ENCODE results near the gene TMEM236.
"Not testable (repeated sequence)": the region's sequence is repeated elsewhere in the genome, so short reads cannot be mapped to it uniquely, and the experiment has no call there.

Gene TMEM236, protein sequence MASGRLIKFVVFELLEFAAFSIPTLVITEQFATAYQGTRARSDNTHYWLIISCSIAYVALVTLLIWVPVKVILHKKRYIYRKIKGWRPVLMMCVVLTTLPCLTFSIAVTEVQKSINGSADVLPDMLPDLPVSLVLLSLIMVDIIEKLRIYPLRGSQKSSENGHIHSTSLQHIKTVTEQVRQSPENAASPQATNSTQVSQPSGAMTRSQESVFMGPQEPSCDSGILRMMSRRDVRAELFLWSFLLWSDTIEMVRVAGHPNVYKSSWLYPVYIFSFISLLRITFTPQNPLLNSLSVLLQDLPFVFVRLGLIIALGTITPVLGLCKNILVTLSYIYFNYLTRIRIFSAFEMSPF

GRCh38 chr10:17751781-17752445, at the start of gene TMEM236:
Gene TMEM236 (plus strand): TSS chr10:17752201. CDS start chr10:17752296, 95 bp downstream.
- no peak for DNase-seq

GRCh38 chr10:17703706-17704105, 48.3 kb upstream of the TMEM236 start:
- DNase-seq = no peak

DNA sequence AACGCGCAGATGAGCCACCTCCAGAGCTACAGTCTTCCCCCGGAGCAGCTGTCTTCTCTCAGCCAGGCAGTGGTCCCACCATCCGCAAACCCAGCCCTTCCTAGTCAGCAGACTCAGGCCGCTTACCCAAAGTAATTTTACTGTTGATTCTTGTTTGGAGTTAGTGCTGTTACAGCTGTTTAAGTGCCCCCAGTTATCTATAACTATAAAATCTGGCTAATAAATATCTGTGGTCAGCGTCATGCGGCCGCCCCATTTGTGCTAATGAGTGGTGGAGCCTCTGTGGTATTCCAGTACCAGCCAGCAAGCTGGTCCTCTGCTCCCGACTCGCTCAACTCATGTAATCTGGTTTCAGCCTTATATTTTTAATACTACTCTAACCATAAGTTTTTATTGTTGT, 43.2 kb upstream of the TMEM236 start:
- DNase-seq = no peak

- DNase-seq = no peak
Measured at GRCh38 chr10:17709492-17709891, 42.5 kb upstream of the TMEM236 start.

GRCh38 chr10:17710181-17710580, 41.8 kb upstream of the TMEM236 start:
- DNase-seq = no peak

DNA sequence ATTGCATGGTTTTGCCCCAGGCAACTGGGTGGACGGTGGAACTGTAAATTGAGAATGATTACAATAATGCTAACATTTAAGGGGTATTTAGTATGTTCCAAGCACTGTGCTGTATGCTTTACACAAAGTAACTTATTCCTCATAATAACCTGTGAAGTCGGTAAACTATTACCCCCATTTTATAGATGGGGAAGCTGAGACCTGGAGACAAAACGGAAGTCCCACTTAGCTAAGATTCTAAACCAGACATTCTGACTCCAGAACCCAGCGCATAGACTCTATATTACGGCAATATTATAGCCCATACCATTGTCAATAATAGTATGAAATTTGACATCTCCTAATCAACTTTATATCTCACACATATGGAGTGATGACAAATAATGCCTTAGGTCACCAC, 39.9 kb upstream of the TMEM236 start:
- no peak for DNase-seq

GRCh38 chr10:17712717-17713471, 39.1 kb upstream of the TMEM236 start:
- no peak for DNase-seq

DNA sequence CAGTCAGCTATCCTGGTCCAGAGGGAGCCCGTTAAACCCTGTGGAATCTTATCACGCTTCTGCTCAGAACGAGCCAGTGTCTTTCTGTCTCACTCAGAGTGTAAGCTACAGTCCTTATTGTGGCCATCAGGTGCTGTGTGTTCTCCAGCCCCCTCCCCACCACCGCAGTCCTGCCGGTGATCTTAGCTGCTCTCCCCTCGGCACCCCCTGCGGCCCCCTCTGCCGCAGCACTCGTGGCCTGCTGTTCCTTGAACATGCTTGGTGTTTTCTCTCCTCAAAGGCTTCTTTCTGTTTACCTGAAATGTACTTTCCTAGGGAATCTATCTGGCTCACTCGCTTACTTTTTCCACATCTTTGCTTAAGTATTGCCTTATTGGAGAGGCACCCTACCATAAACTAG, 38.2 kb upstream of the TMEM236 start:
- DNase-seq = no peak

DNA sequence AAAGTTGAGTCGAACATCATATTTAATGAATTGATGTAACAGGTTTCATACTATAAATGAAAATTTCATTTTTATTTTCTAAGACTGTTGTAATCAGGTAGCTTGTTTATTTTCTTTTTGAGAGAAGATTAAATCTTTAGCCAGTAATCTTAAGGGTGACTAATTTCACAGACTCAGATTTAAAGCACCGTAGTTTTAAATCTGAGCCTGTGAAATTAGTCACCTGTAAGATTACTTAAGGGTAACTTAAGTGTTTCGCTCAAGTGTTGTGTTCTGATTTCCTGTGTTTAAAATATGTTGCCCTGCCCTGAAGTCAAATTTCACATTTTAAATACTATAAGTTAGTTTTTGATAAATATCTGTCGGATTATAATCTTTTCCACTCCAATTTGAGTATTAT, 35.8 kb upstream of the TMEM236 start:
- no peak for DNase-seq

DNA sequence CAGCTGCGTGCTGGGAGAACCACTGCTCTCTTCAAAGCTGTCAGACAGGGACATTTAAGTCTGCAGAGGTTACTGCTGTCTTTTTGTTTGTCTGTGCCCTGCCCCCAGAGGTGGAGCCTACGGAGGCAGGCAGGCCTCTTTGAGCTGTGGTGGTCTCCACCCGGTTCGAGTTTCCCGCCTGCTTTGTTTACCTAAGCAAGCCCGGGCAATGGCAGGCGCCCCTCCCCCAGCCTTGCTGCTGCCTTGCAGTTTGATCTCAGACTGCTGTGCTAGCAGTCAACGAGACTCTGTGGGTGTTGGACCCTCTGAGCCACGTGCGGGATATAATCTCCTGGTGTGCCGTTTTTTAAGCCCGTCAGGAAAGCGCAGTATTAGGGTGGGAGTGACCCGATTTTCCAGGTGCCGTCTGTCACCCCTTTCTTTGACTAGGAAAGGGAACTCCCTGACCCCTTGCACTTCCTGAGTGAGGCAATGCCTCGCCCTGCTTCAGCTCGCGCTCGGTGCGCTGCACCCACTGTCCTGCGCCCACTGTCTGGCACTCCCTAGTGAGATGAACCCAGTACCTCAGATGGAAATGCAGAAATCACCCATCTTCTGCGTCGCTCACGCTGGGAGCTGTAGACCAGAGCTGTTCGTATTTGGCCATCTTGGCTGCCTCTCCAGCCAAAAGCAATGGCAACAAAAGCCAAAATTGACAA, 29.5 kb upstream of the TMEM236 start:
- not testable (repeated sequence) for DNase-seq

DNA sequence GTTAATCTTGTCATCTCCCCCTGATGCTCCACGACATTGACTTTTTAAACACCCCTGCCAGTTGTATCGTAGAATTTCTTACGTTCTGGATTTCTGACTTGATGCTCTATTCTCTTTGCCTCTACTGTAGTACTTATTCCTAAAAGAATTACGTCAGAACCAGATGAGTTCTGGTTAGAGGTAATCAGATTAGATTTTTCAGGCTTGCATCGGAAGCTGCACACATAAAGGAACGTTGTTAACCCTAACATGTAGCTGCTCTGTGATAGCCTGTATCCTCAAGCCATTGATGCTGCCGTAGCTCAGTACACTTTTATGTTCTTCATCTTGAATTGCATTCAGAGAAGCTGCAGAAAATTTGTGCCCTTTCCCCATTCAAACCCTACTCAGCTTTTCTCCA, 26.3 kb upstream of the TMEM236 start:
- no peak for DNase-seq

DNA sequence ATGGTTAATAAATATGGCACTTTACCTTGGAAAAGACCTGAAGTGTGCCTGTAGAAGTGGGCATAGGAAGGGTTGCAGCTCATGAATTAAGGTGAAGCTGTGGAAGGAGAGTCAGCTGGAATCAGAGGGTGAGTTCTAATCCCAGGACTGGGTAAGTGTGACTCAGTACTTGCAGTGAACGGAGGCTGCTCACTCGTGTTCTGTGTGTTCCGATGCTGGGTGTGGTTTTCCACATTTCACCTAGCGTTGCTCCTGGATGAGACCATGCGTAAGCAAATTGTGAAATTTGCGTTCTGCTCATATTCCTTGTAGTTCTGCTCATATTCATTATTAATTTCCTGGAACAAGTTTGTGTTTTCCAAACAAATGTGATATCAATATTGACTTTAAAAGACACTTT, 22.4 kb upstream of the TMEM236 start:
- DNase-seq = no peak

DNA sequence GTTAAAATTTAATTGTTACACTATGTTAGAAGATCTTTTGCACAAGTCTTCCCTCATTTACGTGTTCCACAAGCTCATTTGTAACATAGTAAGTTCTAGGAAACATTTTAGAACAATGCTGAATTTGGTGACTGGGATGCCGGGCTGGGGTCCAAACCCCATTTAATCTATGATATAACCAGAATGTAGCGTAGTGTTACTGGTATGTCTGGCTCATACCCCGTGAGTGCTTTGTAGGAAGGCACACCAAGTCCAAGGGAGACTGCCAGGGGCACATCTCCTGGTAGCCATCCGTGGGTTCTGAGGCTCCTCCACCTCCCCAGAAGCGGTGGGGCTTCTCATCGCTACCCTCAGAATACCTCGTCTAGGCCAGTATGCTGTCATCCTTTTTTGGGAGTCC, 21.3 kb upstream of the TMEM236 start:
- no peak for DNase-seq

GRCh38 chr10:17731331-17732020, 20.5 kb upstream of the TMEM236 start:
- no peak for DNase-seq

- DNase-seq = no peak
Measured at GRCh38 chr10:17733620-17734019, 18.4 kb upstream of the TMEM236 start.

DNA sequence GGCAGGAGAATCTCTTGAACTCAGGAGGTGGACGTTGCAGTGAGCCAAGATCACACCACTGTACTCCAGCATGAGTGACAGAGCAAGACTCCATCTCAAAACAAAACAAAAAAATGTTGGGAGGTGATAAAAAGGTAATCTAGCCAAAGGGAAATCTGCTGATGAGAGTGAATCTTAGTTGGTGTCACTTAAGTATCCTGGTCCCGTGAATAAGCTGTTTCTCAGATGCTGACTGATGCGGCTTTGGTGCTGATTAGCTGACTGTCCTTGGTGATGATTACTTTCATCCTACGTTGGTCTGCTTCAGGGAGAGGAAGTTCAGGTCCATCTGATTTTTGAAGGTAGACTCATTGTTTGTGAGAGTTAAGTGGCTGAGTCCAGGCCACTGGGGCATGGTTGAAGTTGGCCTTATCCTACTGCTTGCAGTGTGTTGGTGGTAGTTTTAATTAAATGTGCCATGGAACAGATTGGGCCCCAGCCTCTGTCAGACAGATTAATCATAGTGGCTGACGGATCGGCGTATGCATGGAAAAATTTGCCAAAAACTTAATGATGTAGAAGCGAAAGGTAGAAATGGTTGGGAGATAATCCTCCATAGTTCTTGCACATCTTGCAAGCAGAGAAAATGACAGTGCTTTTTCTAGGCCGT, 17.4 kb upstream of the TMEM236 start:
- no peak for DNase-seq

DNA sequence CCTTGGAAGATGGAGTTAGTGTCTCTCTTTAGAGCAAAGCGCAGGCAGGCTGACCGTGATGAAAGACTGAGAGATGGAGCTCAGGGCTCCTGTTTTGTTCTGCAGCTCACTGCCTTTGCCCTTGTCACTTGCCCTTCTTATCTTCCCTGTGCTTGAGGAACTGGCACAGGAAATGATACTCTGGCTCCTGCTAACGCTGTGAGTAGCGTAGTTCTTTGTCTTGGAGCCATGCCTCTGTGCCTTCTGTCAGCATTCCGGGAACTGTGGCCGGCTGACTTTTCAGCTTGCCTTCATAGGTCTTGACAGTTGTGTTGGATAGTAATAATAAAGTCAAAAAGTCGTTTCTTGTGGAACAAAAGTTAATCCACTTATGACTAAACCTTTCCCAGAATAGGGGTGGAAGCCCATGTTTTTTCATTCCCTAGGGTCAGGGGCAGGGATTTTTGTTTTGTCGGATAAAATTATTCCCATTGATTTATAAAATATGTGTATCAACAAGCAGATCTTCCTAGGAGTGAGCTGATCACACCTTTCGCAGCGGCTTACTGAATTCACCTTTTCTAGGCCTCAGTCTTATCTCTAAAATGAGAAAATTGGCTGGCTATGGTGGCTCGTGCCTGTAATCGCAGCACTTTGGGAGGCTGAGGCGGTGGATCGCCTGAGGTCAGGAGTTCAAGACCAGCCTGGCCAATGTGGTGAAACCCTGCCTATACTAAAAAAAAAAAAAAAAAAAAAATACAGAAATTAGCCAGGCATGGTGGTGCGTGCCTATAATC, 16.6 kb upstream of the TMEM236 start:
- no peak for DNase-seq

- DNase-seq = no peak
Measured at GRCh38 chr10:17736223-17736622, 15.8 kb upstream of the TMEM236 start.

DNA sequence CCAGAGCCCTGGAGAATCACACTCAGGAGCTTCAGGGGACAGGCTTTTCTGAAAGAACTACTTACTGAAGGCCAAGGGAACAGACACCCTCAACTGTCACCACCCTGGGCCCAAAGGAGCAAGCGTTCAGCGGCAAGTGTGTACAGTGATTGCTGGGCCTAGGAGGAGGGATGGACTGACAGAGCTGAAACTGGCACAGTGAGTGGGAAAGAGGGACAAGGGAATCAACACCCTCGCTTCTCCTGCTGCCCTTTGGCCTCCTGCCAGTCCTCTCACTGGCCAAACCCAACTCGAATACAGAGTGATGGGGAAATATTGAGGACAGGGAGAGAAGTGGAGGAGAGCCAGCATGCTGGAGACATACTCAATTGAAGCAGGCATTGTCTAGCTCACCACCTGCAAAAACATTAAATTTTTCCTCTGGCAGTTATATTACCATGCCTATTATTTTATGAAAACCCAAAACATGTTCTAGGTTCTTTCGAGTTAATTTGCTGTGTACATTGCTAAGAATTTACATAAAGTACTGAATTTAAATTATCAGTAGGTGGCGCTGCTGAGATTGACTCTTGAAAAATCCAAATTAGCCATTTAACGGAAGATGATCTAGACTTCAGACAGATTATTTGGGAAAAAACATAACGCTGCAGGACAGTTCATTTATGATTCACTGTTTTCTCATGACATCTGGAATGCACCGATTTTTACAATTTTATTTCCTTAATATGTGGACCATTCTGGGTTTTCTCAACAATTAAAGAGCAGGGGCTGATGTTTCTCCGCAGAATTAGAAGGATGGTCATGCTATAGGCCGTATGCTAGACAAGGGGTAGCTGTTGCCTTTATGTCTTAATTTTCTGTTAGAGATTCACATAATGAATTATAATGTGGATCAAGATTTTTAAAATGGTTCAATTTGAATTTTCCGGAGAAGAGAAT, 14.7 kb upstream of the TMEM236 start:
- no peak for DNase-seq

DNA sequence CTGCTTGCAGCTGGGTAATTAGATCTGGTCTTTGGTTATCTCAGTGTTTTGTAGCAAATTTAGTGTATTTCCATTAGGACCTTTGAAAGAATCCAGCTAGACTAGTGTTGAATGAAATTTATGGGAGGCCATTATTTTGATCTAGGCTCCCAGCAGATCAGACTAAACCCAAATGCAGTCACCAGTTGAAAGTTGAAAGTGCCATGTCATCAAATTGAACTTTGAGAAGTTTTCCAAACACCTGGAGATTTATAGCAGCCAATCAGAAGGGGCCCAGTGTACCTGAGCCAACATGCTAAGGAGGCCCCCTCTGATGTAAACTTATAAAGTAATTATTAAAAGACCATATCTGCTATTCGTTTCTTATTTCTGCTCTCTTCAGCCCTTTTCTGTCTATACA, 11.3 kb upstream of the TMEM236 start:
- no peak for DNase-seq
